Neural progenitor cell (in vitro differentiated cells): ENCODE data around the gene GRAMD1B. TPM values are rescaled to one million over a fixed set of nuclear protein-coding genes. Genes with fewer than 3 reads are reported as not detected.

Experiments
- DNase-seq: peaks from one replicate; pipeline ENCODE4 v3.0.0-alpha.2; 2016; ENCODE audit warnings: low spot score
- H2AFZ ChIP-seq: fragments of 200-600 bp; sonication (generic); replicated peaks from 2 replicates; pipeline ENCODE4 v1.6.1; 2016; ENCODE audit warnings: antibody characterized with exemption
- H3F3A ChIP-seq: fragments of 200-600 bp; sonication (generic); 2 replicates; pipeline ENCODE4 v1.6.1; 2016; ENCODE audit warnings: antibody characterized with exemption, low read depth
- H3K27ac ChIP-seq: fragments of 200-600 bp; sonication (generic); 2 replicates; pipeline ENCODE4 v1.5.1; 2016; ENCODE audit warnings: mild to moderate bottlenecking
- H3K27me3 ChIP-seq: fragments of 200-600 bp; sonication (generic); 2 replicates; pipeline ENCODE4 v1.6.1; 2016; ENCODE audit warnings: mild to moderate bottlenecking, moderate library complexity
- H3K36me3 ChIP-seq: fragments of 200-600 bp; sonication (generic); 2 replicates; pipeline ENCODE4 v1.5.1; 2016
- H3K4me1 ChIP-seq: fragments of 200-600 bp; sonication (generic); 2 replicates; pipeline ENCODE4 v1.6.1; 2016; ENCODE audit warnings: mixed run types
- H3K4me2 ChIP-seq: fragments of 200-600 bp; sonication (generic); 2 replicates; pipeline ENCODE4 v1.6.1; 2016
- H3K4me3 ChIP-seq: fragments of 200-600 bp; sonication (generic); 2 replicates; pipeline ENCODE4 v1.5.1; 2016
- H3K79me2 ChIP-seq: fragments of 200-600 bp; sonication (generic); 2 replicates; pipeline ENCODE4 v1.6.1; 2016; ENCODE audit warnings: low read depth
- H3K9ac ChIP-seq: fragments of 200-600 bp; sonication (generic); 2 replicates; pipeline ENCODE4 v1.6.1; 2016
- H3K9me3 ChIP-seq: fragments of 200-600 bp; sonication (generic); 2 replicates; pipeline ENCODE4 v1.5.1; 2016; ENCODE audit warnings: low read depth
- H4K20me1 ChIP-seq: fragments of 200-600 bp; sonication (generic); 2 replicates; pipeline ENCODE4 v1.6.1; 2016; ENCODE audit warnings: low read depth
- H3K27ac Mint-ChIP-seq: 3 replicates; pipeline ENCODE4 v1.8.0; 2021; ENCODE audit warnings: mixed read lengths
- H3K27me3 Mint-ChIP-seq: 2 replicates; pipeline ENCODE4 v1.8.0; 2022; ENCODE audit warnings: low read depth, mild to moderate bottlenecking, inconsistent platforms, moderate library complexity, mixed read lengths; ENCODE audit not compliant: insufficient read depth
- H3K36me3 Mint-ChIP-seq: 3 replicates; pipeline ENCODE4 v1.8.0; 2021; ENCODE audit warnings: mixed read lengths
- H3K4me1 Mint-ChIP-seq: 3 replicates; pipeline ENCODE4 v1.8.0; 2021; ENCODE audit warnings: mixed read lengths
- H3K4me3 Mint-ChIP-seq: 3 replicates; pipeline ENCODE4 v1.8.0; 2021; ENCODE audit warnings: mild to moderate bottlenecking, moderate library complexity, mixed read lengths
- H3K9me3 Mint-ChIP-seq: 3 replicates; pipeline ENCODE4 v1.8.0; 2020; ENCODE audit warnings: mixed read lengths
- EZH2 ChIP-seq: fragments of 200-600 bp; sonication (generic); IDR thresholded peaks from 2 replicates; pipeline ENCODE4 v1.6.1; 2017; ENCODE audit warnings: antibody characterized with exemption, mild to moderate bottlenecking, moderate library complexity
- EZH2phosphoT487 ChIP-seq: fragments of 200-600 bp; sonication (generic); IDR thresholded peaks from 2 replicates; pipeline ENCODE4 v1.6.1; 2017; ENCODE audit warnings: antibody characterized with exemption
- total RNA-seq: library from RNA; depleted of rRNA; stranded (reverse); fragments of >200 nt; gene quantifications from 2 replicates; pipeline ENCODE4 v1.2.3, GENCODE V29; 2015; ENCODE audit warnings: low replicate concordance
- TF ChIP-seq, protein P1 (sequence below): fragments of 200-600 bp; sonication (generic); IDR thresholded peaks from 2 replicates; pipeline ENCODE4 v1.5.1; 2017; ENCODE audit warnings: antibody characterized with exemption, mild to moderate bottlenecking

Gene GRAMD1B
- total RNA-seq, 1 donor from 2014 or later, result 12.6 TPM

DNA sequence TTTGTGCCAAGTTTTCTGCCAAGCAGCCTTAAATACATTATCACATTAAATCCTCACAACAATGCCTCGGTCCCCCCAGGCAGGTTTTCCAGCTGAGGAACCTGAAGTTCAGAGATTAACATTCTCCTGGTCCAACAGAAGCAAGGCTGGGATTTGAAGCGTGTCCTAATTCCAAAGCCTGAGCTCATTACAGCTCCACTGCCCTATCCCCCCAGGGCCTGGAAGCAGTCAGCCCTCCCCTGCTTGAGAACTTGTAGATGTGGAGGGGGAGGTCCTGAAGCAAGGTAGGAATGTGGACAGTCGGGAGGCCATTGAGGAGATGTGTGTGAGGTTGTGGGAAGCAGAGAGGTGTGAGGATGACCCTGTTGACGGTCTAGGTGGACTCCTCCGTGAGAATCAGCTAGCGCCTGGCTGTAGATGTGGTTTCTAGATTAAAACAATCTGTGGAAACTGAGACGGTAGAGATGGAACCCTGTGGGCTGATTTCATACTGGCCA, 8.1 kb downstream of the GRAMD1B start:
- H3K36me3 ChIP-seq, result no peaks in the 10 kb centered on the region
- H4K20me1 ChIP-seq, result no peaks in the 10 kb centered on the region
- H3K4me3 Mint-ChIP-seq, result peak overlapping the region; percentile 28
- peak overlapping the region; percentile 10 for H3K4me2 ChIP-seq
- H3K4me3 ChIP-seq, result no peak overlapping the region
- no peak overlapping the region for H2AFZ ChIP-seq
- no peaks in the 10 kb centered on the region for H3K9me3 ChIP-seq
- H3F3A ChIP-seq, result peaks cover 42% of the 10 kb centered on the region
- no peaks in the 10 kb centered on the region for H3K27me3 ChIP-seq
- peak overlapping the region; percentile 92 for H3K27ac Mint-ChIP-seq
- TF ChIP-seq EZH2, result no peak
- no peak for TF ChIP-seq EZH2phosphoT487
- TF ChIP-seq, protein P1, sequence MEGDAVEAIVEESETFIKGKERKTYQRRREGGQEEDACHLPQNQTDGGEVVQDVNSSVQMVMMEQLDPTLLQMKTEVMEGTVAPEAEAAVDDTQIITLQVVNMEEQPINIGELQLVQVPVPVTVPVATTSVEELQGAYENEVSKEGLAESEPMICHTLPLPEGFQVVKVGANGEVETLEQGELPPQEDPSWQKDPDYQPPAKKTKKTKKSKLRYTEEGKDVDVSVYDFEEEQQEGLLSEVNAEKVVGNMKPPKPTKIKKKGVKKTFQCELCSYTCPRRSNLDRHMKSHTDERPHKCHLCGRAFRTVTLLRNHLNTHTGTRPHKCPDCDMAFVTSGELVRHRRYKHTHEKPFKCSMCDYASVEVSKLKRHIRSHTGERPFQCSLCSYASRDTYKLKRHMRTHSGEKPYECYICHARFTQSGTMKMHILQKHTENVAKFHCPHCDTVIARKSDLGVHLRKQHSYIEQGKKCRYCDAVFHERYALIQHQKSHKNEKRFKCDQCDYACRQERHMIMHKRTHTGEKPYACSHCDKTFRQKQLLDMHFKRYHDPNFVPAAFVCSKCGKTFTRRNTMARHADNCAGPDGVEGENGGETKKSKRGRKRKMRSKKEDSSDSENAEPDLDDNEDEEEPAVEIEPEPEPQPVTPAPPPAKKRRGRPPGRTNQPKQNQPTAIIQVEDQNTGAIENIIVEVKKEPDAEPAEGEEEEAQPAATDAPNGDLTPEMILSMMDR, result no peak
- H3K79me2 ChIP-seq, result peaks cover 78% of the 10 kb centered on the region
- H3K36me3 Mint-ChIP-seq, result peaks cover 27% of the 10 kb centered on the region
- peaks cover 9% of the 10 kb centered on the region for H3K27me3 Mint-ChIP-seq
- H3K27ac ChIP-seq, result peak overlapping the region; percentile 7
- peaks cover 42% of the 10 kb centered on the region for H3K4me1 Mint-ChIP-seq
- no peaks in the 10 kb centered on the region for H3K9me3 Mint-ChIP-seq
- H3K9ac ChIP-seq, result no peak overlapping the region
- DNase-seq, result peak; percentile 64
- H3K4me1 ChIP-seq, result peaks cover 32% of the 10 kb centered on the region

- no peaks in the 10 kb centered on the region for H4K20me1 ChIP-seq
- no peak overlapping the region for H3K4me3 ChIP-seq
- no peak overlapping the region for H3K27ac ChIP-seq
- Mint-ChIP-seq H3K4me1 (peaks cover 41% of the 10 kb centered on the region), H3K27me3 (peaks cover 9% of the 10 kb centered on the region), H3K27ac (no peak overlapping the region), H3K9me3 (no peaks in the 10 kb centered on the region), H3K36me3 (peaks cover 30% of the 10 kb centered on the region), H3K4me3 (no peak overlapping the region)
- H3K27me3 ChIP-seq, result no peaks in the 10 kb centered on the region
- H3K36me3 ChIP-seq, result no peaks in the 10 kb centered on the region
- H3F3A ChIP-seq, result peaks cover 29% of the 10 kb centered on the region
- H3K4me1 ChIP-seq, result peaks cover 28% of the 10 kb centered on the region
- DNase-seq, result no peak
- no peaks in the 10 kb centered on the region for H3K9me3 ChIP-seq
- no peak overlapping the region for H2AFZ ChIP-seq
- TF ChIP-seq, protein P1, result no peak
- TF ChIP-seq EZH2phosphoT487 (no peak), EZH2 (no peak)
- H3K4me2 ChIP-seq, result no peak overlapping the region
- no peak overlapping the region for H3K9ac ChIP-seq
- H3K79me2 ChIP-seq, result peaks cover 69% of the 10 kb centered on the region
Measured at GRCh38 chr11:123439616-123440015, 9.5 kb downstream of the GRAMD1B start.

DNA sequence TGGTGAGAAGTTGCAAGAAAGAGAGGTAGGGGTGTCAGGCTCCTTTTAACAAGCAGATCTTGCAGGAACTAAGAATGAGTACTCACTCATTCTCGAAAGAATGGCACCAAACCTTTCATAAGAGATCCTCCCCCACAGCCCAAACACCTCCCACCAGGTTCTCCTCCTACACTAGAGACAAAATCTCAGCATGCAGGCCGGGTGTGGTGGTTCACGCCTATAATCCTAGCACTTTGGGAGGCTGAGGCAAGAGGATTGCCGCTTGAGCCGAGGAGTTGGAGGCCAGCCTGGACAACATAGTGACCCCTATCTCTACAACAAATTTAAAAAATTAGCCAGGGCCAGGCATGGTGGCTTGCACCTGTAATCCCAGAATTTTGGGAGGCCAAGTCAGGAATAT, 11.1 kb downstream of the GRAMD1B start:
- no peak overlapping the region for H2AFZ ChIP-seq
- no peaks in the 10 kb centered on the region for H3K27me3 ChIP-seq
- no peak for DNase-seq
- no peak overlapping the region for H3K27ac Mint-ChIP-seq
- H3K9me3 ChIP-seq, result no peaks in the 10 kb centered on the region
- no peaks in the 10 kb centered on the region for H3K36me3 ChIP-seq
- TF ChIP-seq EZH2phosphoT487, result no peak
- no peak for TF ChIP-seq EZH2
- TF ChIP-seq, protein P1, result no peak
- no peak overlapping the region for H3K4me3 ChIP-seq
- H3K27me3 Mint-ChIP-seq, result peaks cover 11% of the 10 kb centered on the region
- no peak overlapping the region for H3K27ac ChIP-seq
- no peaks in the 10 kb centered on the region for H3K9me3 Mint-ChIP-seq
- H3K4me1 ChIP-seq, result peaks cover 18% of the 10 kb centered on the region
- H3K4me1 Mint-ChIP-seq, result peaks cover 29% of the 10 kb centered on the region
- H4K20me1 ChIP-seq, result no peaks in the 10 kb centered on the region
- peaks cover 14% of the 10 kb centered on the region for H3F3A ChIP-seq
- H3K36me3 Mint-ChIP-seq, result peaks cover 35% of the 10 kb centered on the region
- H3K4me3 Mint-ChIP-seq, result no peak overlapping the region
- H3K4me2 ChIP-seq, result no peak overlapping the region
- peaks cover 63% of the 10 kb centered on the region for H3K79me2 ChIP-seq
- no peak overlapping the region for H3K9ac ChIP-seq
